Raji (cell line): ENCODE results near the gene TARS3.

ENCODE experiments used
- POLR2A ChIP-seq: IDR thresholded peaks from 2 replicates; pipeline ENCODE4 v1.6.1; 2011; ENCODE audit warnings: low read depth, low read length, control low read depth; ENCODE audit not compliant: insufficient read depth

Gene TARS3

DNA sequence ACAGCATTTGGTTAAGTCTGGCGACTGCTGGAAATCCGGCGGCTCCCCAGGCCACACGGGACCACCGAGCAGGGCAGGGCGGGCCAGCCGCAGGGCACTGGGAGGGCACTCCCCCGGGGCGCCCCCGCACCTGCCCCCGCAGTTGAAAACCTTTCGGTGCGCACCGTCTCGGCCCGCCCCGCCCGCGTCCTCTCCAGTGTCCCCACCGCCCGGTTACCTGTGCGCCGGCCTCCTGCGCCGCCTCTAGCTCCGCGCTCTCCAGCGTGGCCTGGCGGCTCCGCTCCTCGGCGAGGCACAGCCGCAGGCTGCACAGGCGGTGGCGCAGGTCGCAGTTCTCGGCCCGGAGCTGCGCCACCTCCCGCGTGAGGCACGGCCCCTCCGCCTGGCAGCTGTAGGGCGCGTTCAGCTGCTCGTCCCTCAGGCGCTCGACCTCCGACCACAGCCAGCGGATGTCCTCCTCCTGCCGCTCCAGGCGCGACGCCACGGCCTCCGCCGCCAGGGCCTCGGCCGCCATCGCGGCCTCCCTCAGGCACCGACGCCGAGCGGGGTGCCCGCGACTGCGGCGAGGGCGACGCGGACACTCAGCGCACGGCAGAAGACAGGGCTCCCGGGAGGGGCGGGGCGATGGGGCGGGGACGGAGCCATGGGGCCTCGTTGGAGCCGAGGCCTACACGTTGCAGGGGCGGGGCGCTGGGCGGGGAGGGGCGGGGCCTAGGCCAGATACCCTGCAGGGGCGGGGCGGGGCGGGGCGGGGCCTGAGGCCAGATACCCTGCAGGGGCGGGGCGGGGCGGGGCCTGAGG, at the start of gene TARS3:
Gene TARS3 (minus strand): TSS at position 600 of the 801 bp plus-strand sequence. CDS start 86 bp downstream, at position 514.
- TF ChIP-seq POLR2A: peak; percentile 90

- no peak for TF ChIP-seq POLR2A
Measured at GRCh38 chr15:101773496-101774100, 49.3 kb upstream of the TARS3 start.

- no peak for TF ChIP-seq POLR2A
Measured at GRCh38 chr15:101772921-101773320, 48.6 kb upstream of the TARS3 start.

DNA sequence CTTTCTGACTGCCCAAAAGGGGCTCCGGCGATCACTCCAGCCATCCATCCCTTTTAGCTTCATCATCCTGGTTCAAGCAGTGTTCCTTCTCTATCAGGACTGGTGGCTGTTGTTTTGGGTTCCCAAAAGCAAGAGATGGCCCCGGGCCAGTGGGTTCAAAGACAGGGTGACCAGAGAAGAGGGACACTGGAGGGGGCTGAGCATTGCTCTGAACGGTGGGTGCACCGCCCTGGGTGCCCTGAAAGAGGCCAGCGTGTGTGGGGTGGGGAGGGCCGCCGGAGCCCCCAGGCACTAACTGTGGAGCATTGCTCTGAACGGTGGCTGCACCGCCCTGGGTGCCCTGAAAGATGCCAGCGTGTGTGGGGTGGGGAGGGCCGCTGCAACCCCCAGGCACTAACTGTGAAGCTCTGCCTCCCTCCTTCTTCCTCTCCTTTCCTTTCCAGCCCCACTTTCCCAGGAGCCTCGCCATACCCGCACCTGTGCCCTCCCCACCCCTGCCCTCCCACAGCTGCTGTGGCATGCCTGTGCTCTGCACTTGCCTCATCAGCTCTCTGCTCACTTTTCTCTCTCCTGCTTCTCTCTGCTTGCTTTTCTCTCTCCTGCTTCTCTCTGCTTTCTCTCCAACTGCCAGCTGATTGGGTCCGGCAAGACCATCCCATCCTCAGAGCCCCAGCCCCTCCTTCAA, 41.6 kb upstream of the TARS3 start:
- TF ChIP-seq POLR2A: no peak

DNA sequence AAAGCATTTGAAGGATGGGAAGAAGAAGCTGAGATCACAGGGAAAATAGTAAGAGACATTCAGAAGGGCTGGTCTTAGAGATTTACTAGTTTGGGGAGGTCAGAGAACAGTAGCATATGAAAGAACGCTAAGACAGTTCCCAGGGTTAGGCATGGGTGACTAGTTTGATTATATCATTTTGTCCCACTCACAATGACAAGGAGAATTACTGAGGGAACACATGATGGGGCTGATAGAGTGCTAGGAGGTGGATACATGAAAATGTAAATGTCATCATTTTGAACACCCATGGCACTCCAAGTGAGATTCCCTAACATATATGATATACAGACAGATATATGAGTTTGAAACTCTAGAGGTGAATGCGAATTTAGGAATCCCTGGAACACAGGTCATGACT, 9.3 kb upstream of the TARS3 start:
- no peak for TF ChIP-seq POLR2A

DNA sequence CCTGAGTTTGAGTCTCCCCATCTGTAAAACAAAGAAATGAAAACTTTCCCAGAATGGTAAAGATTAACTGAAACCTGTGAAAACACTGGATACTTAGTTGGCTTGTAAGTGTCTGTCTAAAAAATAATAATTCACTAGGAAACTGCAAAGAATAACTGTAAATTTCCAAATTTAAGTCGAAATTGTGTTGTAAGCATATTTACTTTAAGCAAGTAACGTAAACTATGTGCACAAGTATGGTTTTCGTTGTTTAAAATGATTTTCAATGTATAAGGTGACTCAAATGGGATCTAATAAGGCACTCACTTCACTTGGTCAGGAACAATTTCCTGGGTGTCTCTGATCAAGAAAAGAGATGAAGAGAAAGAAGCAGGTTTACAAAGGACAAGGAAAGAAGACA, 8.5 kb upstream of the TARS3 start:
- no peak for TF ChIP-seq POLR2A

- TF ChIP-seq POLR2A: no peak
Measured at GRCh38 chr15:101731746-101732145, 7.5 kb upstream of the TARS3 start.

DNA sequence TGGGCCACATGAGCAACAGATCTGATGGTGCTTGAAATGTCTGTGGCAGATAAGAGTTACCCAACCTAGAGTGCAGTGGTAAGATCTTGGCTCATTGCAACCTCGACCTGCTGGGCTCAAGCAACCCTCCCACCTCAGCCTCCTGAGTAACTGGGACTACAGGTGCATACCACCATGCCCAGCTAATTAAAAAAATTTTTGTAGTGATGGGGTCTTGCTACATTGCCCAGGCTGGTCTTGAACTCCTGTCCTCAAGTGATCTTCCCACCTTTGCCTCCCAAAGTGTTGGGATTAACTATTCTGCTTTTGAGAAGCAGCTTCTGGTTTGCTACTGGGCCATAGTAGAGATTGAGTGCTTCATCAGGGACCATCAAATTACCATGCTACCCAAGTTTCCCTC, 2.9 kb upstream of the TARS3 start:
- no peak for TF ChIP-seq POLR2A

- TF ChIP-seq POLR2A: no peak
Measured at GRCh38 chr15:101725073-101725472, 800 bp upstream of the TARS3 start.

DNA sequence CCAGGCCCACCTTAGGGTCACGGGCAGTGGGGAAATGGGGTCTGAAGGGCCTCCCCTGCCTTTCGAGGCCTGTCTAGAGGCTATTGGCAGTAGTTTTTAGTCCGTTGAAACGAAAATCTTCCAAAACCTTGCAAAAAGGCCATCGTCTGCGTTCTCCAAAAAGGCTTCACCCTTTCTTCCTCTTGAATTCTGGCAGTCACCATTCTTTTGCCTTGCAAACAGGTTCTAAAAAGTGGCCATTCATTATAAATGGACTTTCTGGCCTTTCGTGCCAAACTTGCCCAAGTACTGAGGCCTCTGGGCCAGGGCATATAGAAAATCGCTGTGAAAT, 367 bp upstream of the TARS3 start:
- no peak for TF ChIP-seq POLR2A

DNA sequence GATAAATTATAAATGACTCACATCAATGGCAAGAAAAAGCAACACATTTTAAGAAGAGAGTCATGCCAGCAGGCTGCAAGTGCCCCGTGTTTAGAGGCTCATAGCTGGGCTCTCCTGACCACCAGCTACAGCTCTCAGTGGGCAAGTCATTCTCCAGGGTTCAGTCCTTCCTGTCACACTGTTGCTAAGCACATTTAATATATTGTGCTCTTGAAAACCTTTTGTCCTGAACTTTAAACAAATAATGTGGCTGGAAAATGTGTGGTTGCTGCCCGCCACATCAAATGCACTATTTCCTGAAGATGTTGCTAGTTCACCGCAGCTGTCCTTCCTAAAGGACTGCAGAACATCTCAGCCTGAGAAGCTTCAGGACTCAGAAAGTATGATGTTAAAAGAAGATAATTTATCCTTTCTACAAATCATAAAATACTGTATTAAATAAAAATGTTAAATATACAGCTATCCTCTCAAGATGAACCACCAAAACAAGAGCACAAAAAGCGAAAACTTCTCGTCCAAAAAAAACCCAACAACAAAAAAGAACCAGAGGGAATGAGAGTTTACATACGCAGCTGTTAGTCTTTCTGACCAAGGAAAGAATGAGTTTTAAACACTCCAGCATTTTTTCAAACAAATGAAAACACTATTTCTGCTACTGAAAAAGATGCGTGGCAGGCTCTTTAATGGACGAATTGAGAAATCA, 951 bp downstream of the TARS3 start:
- no peak for TF ChIP-seq POLR2A

GRCh38 chr15:101718896-101719295, 5.4 kb downstream of the TARS3 start:
- no peak for TF ChIP-seq POLR2A

DNA sequence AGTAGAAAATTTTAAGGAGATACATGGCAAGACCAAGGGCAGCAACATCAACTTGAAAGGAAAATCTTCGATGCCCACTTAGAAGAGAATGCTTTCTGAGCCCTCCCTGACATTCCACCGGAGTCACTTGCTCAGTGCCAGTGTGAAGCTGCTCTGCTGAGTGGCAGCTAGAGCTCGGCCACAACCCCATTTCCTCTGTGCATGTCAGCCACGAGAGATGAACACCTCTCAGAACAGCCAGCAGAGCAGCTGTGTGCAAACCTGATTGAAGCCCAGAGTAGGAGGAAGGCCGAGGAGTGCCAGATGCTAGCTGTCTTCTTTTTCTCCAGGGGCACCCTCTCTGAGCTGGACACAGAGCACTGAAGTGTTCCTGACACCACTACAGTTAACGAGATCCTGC, 12.2 kb downstream of the TARS3 start:
- no peak for TF ChIP-seq POLR2A

GRCh38 chr15:101710806-101711205, 13.5 kb downstream of the TARS3 start:
- TF ChIP-seq POLR2A: no peak

DNA sequence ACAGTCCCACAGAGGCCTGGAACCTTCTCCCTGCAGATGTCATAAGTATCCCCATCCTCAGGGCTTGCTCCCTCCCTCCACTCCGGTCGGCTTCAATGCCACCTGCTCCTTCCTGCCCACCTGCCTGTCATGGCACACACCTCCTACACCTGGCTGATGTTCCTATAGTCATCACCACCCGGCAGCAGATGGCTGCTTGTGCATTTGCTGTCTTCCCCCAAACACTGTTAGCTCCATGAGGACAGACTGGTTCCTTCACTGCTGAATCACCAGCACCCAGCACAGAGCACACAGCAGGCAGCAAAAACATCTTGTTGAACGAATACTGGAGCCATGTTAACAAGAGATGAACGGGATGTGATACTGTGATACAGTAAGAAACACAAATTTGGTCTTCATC, 14.8 kb downstream of the TARS3 start:
- no peak for TF ChIP-seq POLR2A

DNA sequence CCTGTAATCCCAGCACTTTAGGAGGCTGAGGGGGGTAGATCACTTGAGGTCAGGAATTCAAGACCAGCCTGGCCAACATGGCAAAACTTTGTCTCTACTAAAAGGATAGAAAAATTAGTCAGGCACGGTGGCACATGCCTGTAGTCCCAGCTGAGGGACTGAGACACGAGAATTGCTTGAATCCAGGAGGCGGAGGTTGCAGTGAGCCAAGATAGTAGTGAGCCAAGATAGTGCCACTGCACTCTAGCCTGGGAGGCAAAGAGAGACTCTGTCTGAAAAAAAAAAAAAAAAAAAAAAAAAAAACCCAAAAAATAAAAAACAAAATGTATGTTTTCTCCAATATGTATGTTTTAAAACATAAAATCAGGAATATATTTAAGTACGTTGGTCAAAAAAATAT, 16.3 kb downstream of the TARS3 start:
- no peak for TF ChIP-seq POLR2A
